Keratinocyte (primary cell): ENCODE results near the gene SPCS3. TPM values are rescaled to one million over a fixed set of nuclear protein-coding genes. Genes with fewer than 3 reads are reported as not detected.

ENCODE experiments used
- DNase-seq: peaks from one replicate; pipeline ENCODE4 v3.0.0-alpha.2; 2011; ENCODE audit warnings: low read depth, missing footprints, low spot score
- FAIRE-seq: peaks from 2 replicates; lab custom pipeline; 2011; peaks lifted over from hg19 to GRCh38; lab: Jason Lieb, UNC
- H2AFZ ChIP-seq: 2 replicates; pipeline ENCODE4 v1.6.0; 2012; ENCODE audit warnings: low read length, control low read depth, inconsistent platforms; ENCODE audit not compliant: control insufficient read depth
- H3K27ac ChIP-seq: 2 replicates; pipeline ENCODE4 v1.5.1; 2011; ENCODE audit warnings: low read length; ENCODE audit not compliant: control insufficient read depth, insufficient read depth
- H3K27me3 ChIP-seq: 3 replicates; pipeline ENCODE4 v1.6.0; 2011; ENCODE audit warnings: low read length; ENCODE audit not compliant: control insufficient read depth, insufficient read depth; ENCODE audit errors: extremely low read depth
- H3K36me3 ChIP-seq, 2 experiments: 2 replicates in 1 of 2; 3 replicates in 1 of 2; pipeline ENCODE4 v1.5.1; 2011; ENCODE audit warnings: low read length in 2 of 2, mild to moderate bottlenecking in 1 of 2; ENCODE audit not compliant: control insufficient read depth in 2 of 2, insufficient read depth in 2 of 2; ENCODE audit errors: extremely low read depth in 1 of 2
- H3K4me1 ChIP-seq: 3 replicates; pipeline ENCODE4 v1.5.1; 2011; ENCODE audit warnings: low read length; ENCODE audit not compliant: control insufficient read depth, insufficient read depth; ENCODE audit errors: extremely low read depth
- H3K4me2 ChIP-seq: 3 replicates; pipeline ENCODE4 v1.6.0; 2011; ENCODE audit warnings: low read depth, low read length; ENCODE audit not compliant: control insufficient read depth, insufficient read depth; ENCODE audit errors: extremely low read depth
- H3K4me3 ChIP-seq, 3 experiments: fragments of 200-600 bp in 1 of 3; sonication (generic) in 1 of 3; 2 replicates in 2 of 3; 3 replicates in 1 of 3; pipeline ENCODE4 v1.5.1; 2011 to 2016; ENCODE audit warnings: low read length in 3 of 3, mild to moderate bottlenecking in 3 of 3, control low read depth in 2 of 3, inconsistent platforms in 1 of 3, low read depth in 1 of 3, mixed read lengths in 1 of 3, mixed run types in 1 of 3, moderate library complexity in 1 of 3; ENCODE audit not compliant: control insufficient read depth in 2 of 3, insufficient read depth in 2 of 3; ENCODE audit errors: extremely low read depth in 1 of 3
- H3K79me2 ChIP-seq: 2 replicates; pipeline ENCODE4 v1.6.0; 2012; ENCODE audit warnings: low read length; ENCODE audit not compliant: control insufficient read depth, insufficient read depth
- H3K9ac ChIP-seq: 3 replicates; pipeline ENCODE4 v1.6.0; 2011; ENCODE audit warnings: low read length; ENCODE audit not compliant: control insufficient read depth, insufficient read depth; ENCODE audit errors: extremely low read depth
- H3K9me1 ChIP-seq: 3 replicates; pipeline ENCODE4 v1.6.0; 2011; ENCODE audit warnings: low read length; ENCODE audit not compliant: control insufficient read depth, insufficient read depth; ENCODE audit errors: extremely low read depth
- H3K9me3 ChIP-seq: 2 replicates; pipeline ENCODE4 v1.5.1; 2012; ENCODE audit warnings: low read depth, low read length; ENCODE audit not compliant: control insufficient read depth
- H4K20me1 ChIP-seq: 3 replicates; pipeline ENCODE4 v1.6.0; 2011; ENCODE audit warnings: low read length; ENCODE audit not compliant: control insufficient read depth, insufficient read depth; ENCODE audit errors: extremely low read depth
- EZH2 ChIP-seq: IDR thresholded peaks from one replicate; pipeline ENCODE4 v1.6.1; 2012; ENCODE audit warnings: inconsistent platforms, mild to moderate bottlenecking, low read length, moderate library complexity
- dilution Hi-C: fragments of 300-500 bp; cut with MboI; formaldehyde crosslinking; loops from one replicate; pipeline ENCODE4 v1.7.0; 2020; ENCODE audit warnings: low sequenced_read_pairs; ENCODE audit not compliant: extremely low pct_ligation_motif_present
- polyA plus RNA-seq, 5 experiments: library from polyadenylated mRNA; depleted of rRNA in 3 of 5; stranded (reverse) in 3 of 5; stranded (forward) in 1 of 5; unstranded in 1 of 5; fragments of >200 nt; gene quantifications; 1 replicate in 1 of 5; 2 replicates in 3 of 5; 3 replicates in 1 of 5; pipeline versions ENCODE4 v1.2.1 to v1.2.3, GENCODE V29; 2011 to 2012; ENCODE audit warnings: missing spikeins in 2 of 5, low read depth in 1 of 5, low replicate concordance in 1 of 5
- TF ChIP-seq, protein P1 (sequence below), 3 experiments: IDR thresholded peaks in 1 of 3; conservative IDR thresholded peaks in 1 of 3; optimal IDR thresholded peaks in 1 of 3; 2 replicates in 2 of 3; 3 replicates in 1 of 3; pipeline versions ENCODE3 to v1.5.1; 2011; ENCODE audit warnings: low read length in 3 of 3, mild to moderate bottlenecking in 3 of 3, moderate library complexity in 2 of 3, control low read depth in 1 of 3, inconsistent platforms in 1 of 3; ENCODE audit not compliant: insufficient read depth in 2 of 3; ENCODE audit errors: extremely low read depth in 1 of 3

The SPCS3 gene
- polyA plus RNA-seq, 1 donor (not counting 4 experiments of a cell fraction or from before 2014, with no cell fraction given): 59.3 TPM

DNA sequence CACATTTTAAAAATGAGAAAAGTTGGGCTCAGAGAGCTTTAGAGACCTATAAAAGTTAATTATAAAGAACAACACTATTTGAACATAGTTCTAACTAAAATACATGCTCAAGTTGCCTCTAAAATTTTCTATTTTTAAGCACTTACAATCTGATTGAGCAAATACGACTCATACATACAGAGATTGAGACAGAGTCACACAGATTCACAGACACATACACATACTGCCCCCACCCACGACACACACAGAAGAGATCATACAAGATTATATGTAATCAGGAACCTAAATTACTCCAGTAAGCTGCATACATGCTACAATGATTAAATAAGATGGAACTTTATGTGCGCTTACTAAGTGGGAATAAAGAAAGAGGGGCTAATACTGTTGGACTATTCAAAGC is 48.0 kb upstream of the SPCS3 start:
- H3K9me1 ChIP-seq: no peaks in the 10 kb centered on the region
- H3K4me1 ChIP-seq: peaks cover 28% of the 10 kb centered on the region
- TF ChIP-seq, protein P1, sequence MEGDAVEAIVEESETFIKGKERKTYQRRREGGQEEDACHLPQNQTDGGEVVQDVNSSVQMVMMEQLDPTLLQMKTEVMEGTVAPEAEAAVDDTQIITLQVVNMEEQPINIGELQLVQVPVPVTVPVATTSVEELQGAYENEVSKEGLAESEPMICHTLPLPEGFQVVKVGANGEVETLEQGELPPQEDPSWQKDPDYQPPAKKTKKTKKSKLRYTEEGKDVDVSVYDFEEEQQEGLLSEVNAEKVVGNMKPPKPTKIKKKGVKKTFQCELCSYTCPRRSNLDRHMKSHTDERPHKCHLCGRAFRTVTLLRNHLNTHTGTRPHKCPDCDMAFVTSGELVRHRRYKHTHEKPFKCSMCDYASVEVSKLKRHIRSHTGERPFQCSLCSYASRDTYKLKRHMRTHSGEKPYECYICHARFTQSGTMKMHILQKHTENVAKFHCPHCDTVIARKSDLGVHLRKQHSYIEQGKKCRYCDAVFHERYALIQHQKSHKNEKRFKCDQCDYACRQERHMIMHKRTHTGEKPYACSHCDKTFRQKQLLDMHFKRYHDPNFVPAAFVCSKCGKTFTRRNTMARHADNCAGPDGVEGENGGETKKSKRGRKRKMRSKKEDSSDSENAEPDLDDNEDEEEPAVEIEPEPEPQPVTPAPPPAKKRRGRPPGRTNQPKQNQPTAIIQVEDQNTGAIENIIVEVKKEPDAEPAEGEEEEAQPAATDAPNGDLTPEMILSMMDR (optimal IDR thresholded peaks at IDR 0.05 in 1 of 3, IDR thresholded peaks at IDR 0.05 in 1 of 3, conservative IDR thresholded peaks at IDR 0.05 in 1 of 3; ENCODE audit: extremely low read depth in 1 of 3, insufficient read depth in 2 of 3, low read length in 3 of 3): no peak
- TF ChIP-seq EZH2: no peak
- DNase-seq (no peak), FAIRE-seq (no peak)
- no peaks in the 10 kb centered on the region for H3K9me3 ChIP-seq
- H3K9ac ChIP-seq: no peak overlapping the region
- peak overlapping the region; percentile 76 for H3K27ac ChIP-seq
- no peak overlapping the region for H3K4me3 ChIP-seq
- no peak overlapping the region for H3K4me2 ChIP-seq
- no peaks in the 10 kb centered on the region for H3K36me3 ChIP-seq
- H3K27me3 ChIP-seq: no peaks in the 10 kb centered on the region
- H2AFZ ChIP-seq: no peak overlapping the region
- no peaks in the 10 kb centered on the region for H4K20me1 ChIP-seq
- dilution Hi-C loops: no loop called here
- H3K79me2 ChIP-seq: no peaks in the 10 kb centered on the region

DNA sequence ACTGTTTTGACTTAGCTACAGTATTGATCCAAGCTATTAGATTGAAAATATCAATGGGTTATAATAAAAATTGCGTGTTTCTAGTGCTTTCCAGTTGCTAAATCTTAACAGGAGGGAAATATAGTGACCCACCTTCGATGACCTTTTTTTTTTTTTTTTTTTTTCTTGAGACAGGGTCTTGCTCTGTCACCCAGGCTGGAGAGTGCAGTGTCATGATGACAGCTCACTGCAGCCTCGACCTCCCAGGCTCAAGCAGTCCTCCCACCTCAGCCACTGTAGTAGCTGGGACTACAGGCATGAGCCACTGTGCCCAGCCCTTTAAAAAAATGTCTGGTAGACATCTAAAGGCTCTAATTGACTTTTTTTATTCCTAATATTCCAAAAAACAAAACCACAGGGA is 47.0 kb upstream of the SPCS3 start:
- DNase-seq (no peak), FAIRE-seq (peak; percentile 13)
- Histone ChIP-seq H3K9me3 (no peaks in the 10 kb centered on the region), H3K79me2 (no peaks in the 10 kb centered on the region), H3K4me1 (peaks cover 28% of the 10 kb centered on the region), H3K4me2 (no peak overlapping the region), H2AFZ (no peak overlapping the region), H3K27ac (no peak overlapping the region), H4K20me1 (no peaks in the 10 kb centered on the region), H3K4me3 (no peak overlapping the region), H3K9ac (no peak overlapping the region), H3K36me3 (no peaks in the 10 kb centered on the region), H3K9me1 (no peaks in the 10 kb centered on the region), H3K27me3 (no peaks in the 10 kb centered on the region)
- dilution Hi-C loops: no loop called here
- TF ChIP-seq, protein P1 (optimal IDR thresholded peaks at IDR 0.05 in 1 of 3, IDR thresholded peaks at IDR 0.05 in 1 of 3, conservative IDR thresholded peaks at IDR 0.05 in 1 of 3; ENCODE audit: extremely low read depth in 1 of 3, insufficient read depth in 2 of 3, low read length in 3 of 3): no peak
- TF ChIP-seq EZH2: no peak
